ENCODE measurements around the gene ZNF335.
"Not testable (repeated sequence)": the region's sequence is repeated elsewhere in the genome, so short reads cannot be mapped to it uniquely, and the experiment has no call there.

Gene ZNF335

GRCh38 chr20:46000262-46000996 is 28.4 kb upstream of the ZNF335 start:
- DNase-seq (ENCODE audit: low spot score), result no peak

DNA sequence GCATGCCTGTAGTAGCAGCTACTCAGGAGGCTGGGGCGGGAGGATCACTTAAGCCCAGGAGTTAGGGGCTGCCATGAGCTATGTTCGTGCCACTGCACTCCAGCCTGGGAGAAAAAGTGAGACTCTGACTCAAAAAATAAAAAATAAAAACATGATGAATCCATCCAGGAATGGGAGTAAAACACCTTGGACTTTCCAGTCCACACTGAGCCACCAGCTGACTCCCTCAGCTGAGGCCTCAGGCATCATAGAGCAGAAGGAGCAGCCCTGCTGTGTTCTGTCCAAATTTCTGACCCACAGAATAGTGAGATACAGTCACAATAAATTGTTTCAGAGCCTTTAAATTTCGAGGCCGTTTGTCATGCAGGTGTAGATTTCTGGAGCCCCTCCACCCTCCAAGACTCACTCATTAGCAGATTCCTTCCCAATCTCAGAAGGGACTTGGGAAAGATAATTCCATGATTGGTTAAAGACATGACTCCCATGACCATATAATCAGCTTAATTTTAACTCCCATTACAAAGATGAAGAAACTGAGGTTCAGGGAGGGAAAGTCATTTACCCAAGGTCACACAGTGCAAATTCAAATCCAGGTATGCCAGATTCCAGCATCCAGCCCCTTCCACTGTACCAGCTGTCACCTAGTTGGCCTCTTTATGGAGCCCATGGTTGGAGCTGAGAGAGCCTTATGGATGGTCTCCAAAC is 27.7 kb upstream of the ZNF335 start:
- DNase-seq (ENCODE audit: low spot score), result no peak

GRCh38 chr20:45998761-45999160 is 26.8 kb upstream of the ZNF335 start:
- DNase-seq (ENCODE audit: low spot score), result no peak

DNA sequence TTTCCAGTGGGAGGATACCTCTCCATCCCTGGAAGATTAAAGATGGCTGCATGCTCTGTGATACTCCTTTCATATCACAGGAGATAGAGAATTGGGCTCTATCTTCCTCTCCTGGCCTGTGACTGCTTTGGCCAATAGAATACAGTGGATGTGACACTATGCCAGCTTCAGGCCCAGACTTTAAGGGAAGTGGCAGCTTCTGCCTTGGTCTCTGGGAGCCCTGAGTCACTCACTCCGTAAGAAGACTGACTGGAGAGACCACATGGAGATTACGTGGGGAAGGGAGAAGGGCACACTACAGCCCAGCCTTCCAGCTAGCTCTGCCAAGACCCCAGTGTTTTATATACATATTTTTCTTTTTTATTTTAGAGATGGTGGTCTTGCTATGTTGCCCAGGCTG is 26.3 kb upstream of the ZNF335 start:
- DNase-seq (ENCODE audit: low spot score), result no peak

DNA sequence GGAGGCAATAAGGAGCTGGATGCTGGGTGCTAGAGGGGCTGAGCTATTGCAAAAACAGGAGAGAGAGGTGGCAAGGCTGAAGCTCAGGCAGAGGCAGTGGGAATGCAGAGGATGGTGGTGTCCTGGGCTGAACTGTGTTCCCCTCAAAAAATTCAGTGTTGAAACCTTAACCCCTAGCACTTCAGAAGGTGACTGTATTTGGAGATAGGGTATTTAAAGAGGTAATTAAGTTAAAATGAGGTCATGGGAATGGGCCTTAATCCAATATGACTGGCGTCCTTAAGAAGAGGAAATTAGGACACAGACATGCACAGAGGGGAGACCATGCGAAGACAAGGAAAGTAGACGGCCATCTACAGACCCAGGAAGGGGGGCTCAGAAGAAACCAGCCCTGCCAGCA is 25.2 kb upstream of the ZNF335 start:
- no peak for DNase-seq (ENCODE audit: low spot score)

- not testable (repeated sequence) for DNase-seq (ENCODE audit: low spot score)
These were observed 23.6 kb upstream of the ZNF335 start for GRCh38 chr20:45995495-45996097.

- DNase-seq (ENCODE audit: low spot score), result no peak
These were observed 22.9 kb upstream of the ZNF335 start for GRCh38 chr20:45994761-45995493.

DNA sequence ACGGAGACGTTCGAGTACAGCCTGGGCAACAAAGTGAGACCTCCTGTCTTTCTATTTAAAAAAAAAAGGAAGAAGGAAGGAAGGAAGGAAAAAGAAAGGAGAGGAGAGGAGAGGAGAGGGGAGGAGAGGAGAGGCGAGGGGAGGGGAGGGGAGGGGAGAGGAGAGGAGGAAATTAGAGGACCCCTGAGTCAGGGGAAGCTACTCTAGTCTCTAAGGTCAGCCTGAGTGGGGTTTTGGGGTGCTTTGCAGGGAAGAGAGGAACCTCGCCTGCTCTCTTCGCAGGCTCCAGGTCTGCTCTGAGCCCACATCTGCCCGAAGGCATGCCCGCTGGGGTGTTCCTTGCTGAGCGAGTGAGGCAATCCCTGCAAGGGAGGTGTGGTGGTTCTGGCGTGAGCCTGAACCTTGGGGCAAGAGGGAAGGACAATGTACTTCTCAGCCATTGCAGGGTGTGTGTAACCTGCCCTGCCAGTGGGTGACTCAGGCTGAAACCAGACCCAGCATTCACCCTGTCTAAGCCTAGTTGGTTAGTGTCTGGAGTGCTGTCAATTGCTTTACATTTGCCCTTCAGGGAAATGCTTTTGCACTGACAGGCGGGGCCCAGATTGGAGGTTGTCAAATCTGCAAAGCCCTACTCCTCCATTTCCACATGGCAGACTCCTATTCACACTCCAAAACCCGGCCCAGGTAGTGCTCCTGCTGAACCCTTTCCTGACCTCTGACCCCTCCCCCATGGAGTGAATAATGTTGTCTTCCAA is 21.4 kb upstream of the ZNF335 start:
- no peak for DNase-seq (ENCODE audit: low spot score)

GRCh38 chr20:45991616-45992015 is 19.6 kb upstream of the ZNF335 start:
- no peak for DNase-seq (ENCODE audit: low spot score)

GRCh38 chr20:45988830-45989229 is 16.8 kb upstream of the ZNF335 start:
- DNase-seq (ENCODE audit: low spot score), result not testable (repeated sequence)

DNA sequence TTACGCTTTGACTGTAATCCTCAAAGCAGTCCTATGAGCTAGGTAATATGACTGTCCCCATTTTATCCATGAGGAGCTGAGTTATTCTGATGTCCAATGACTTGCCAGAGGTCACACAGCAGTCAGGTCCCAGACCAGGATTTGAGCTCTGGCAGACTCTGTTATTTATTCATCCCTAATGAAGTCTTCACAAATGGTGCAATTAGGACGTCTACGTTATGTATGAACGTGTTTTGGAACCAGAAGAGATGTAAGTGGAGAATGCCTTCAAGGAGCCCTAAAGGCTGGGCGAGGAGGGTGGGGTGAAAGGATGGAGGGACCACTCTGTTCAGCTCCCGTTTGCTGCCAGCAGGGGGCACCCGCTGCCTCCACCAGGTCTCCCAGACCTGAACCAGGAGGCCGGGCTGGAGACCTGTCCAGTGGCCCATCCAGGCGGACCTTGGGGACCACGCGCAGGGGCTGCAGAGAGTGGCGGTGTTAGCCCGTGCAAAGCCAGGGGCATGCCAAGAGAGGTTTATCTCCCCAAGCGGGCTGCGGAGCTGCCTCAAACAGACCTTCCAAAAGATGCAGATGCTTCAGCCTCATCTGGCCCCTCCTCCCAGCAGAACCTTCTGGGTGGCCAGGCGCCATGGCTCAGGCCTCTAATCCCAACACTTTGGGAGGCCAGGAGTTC is 15.2 kb upstream of the ZNF335 start:
- peak; percentile 78 for DNase-seq (ENCODE audit: low spot score)

- no peak for DNase-seq (ENCODE audit: low spot score)
These were observed 13.6 kb upstream of the ZNF335 start for GRCh38 chr20:45985573-45985972.

GRCh38 chr20:45983279-45983743 is 11.3 kb upstream of the ZNF335 start:
- DNase-seq (ENCODE audit: low spot score), result no peak

GRCh38 chr20:45981261-45981660 is 9.3 kb upstream of the ZNF335 start:
- DNase-seq (ENCODE audit: low spot score), result no peak

GRCh38 chr20:45976086-45976485 is 4.1 kb upstream of the ZNF335 start:
- DNase-seq (ENCODE audit: low spot score), result no peak

DNA sequence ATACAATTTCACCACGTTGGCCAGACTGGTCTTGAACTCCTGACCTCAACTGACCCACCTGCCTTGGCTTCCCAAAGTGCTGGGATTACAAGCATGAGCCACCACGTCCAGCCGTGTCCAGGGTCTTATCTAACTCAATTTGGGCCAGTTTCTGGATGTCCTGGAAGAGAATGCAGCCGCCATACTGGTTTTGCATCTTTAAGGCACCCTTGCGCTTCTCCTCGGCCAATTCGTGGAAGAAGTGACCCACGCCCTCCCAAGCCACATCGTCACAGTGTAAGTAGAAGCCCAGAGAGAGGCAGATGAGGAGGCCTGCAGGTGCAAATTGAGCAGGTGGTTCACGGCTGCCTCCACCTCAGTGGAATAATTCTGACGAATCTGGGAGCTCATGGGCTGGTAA is 3.7 kb upstream of the ZNF335 start:
- DNase-seq (ENCODE audit: low spot score), result no peak

DNA sequence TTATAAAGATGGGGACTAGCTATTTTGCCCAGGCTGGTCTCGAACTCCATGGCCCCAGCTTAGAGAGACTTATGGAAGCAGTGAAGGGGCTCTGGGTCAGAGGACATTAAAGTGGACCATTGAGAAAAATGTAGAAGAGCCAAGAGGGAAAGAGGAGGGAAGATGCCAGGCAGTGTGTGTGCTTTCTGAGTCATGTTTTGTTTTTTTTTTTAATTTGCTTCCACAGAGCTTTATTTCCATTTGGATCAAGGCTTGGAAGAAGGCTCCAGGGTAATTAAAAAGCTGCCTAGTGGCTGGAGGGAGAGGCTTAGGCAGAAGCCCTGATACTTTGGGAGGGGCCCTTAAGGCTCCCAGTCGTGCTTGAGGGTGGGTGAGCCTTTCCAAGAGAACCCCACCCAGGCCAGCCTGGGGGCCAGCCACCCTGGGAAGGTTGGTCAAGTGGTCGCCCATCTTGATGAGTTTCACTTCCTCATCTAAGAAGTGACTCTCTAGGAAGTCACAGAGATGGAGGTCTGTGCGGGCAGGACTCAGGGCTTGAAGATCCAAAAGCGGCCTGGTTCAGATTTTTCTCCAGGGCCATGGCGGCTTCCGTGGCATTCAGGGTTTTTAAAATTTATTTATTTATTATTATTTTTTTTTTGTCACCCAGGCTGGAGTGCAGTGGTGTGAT is 3.0 kb upstream of the ZNF335 start:
- DNase-seq (ENCODE audit: low spot score), result no peak

DNA sequence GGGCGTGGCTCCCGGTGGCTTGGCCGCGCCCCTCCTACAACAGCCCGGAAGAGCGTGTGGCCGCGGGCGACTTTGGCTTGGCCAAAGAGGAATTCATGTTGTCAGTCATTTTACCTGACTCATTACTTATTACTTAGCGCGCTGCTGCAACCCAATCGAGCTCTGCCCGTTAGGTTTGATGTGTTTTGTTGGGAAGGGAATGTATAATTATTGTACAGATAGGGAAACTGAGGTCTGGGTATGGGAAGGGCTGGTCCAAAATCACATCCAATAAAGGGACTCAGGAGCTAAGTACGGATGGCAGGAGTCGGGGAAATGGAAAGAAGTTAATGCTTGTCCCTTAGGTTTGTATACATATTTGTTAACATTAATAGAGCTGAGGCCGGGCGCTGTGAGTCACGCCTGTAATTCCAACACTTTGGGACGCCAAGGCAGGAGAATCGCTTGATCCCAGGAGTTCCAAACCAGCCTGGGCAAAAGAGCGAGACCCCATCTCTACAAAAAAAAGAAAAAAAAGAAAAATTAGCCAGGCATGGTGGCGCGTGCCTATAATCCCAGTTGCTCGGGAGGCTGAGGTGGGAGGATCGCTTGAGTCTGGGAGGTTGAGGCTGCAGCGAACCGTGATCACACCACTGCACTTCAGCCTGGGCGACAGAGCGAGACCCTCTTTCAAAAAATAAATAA is 639 bp upstream of the ZNF335 start:
- DNase-seq (ENCODE audit: low spot score), result no peak

GRCh38 chr20:45971425-45971674 is 653 bp downstream of the ZNF335 start:
- DNase-seq (ENCODE audit: low spot score), result no peak
